Activated CD4-positive, alpha-beta T cell treated with anti-CD3 and anti-CD28 coated beads for 1 hour (primary cell): ENCODE measurements around the gene YTHDC2.

ENCODE experiments used
- DNase-seq: peaks from one replicate; pipeline ENCODE4 v3.0.0-alpha.2; 2020

The YTHDC2 gene

DNA sequence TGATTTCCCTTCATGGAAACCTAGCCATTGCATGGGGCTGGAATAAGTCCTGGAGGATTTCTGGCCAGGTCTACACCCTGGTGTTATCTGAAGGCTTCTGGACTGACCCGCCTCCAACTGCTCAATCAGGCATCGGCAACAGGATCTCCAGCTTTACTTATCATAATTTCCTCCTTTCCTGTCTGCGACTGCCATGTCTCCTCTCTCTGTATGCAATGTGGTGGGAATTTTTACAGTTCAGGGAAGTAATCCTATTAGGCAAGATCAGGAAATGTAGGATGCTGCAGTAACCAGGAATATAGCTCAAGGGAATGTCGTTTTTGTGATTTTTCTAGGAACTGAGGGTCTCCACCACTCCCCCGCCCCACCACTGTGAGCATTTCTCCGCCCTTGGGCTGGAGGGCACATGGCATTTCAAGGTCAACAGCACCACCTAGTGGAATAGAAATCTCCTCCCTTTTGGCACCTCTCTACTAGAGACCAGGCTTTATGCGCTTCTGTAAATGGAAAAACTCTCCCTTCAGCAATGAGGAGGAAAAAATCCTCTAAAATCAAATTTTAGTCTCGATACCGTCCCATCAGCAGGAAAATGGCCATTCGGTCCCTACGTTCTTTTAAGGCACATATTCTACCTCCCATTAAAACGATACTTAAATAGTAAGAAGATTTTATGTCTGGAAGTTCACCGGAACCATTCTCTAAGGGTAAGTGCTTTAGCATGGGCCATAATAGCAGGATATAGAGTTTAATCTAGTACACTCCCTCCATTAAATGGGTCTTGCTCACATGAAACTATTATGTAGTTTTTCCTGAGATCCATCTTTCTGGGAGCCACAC lies 93.0 kb downstream of the YTHDC2 start:
- no peak for DNase-seq

GRCh38 chr5:113607361-113607760 lies 93.9 kb downstream of the YTHDC2 start:
- DNase-seq, result no peak

DNA sequence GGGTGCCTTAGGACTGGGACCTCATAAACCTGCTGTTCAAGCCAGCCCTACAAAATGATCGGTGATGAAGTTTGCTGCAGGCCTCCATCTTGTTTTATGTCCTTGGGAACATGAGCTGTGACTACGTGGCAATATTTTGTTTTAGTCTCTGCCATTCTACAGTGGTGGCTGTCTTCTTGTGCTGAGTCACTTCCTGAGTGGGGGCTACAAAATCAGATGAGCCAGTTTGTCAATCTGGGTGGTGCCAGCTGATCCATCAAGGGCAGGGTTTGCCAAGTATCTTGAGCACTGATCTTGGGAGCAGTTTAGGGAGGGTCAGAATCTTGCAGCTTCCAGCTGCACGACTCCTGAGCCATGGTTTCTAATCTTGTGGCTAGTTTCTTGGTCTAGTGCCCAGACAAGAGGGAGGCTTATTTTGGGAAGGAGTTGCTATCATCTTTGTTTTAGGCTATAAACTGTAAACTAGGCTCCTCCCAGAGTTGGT lies 94.7 kb downstream of the YTHDC2 start:
- DNase-seq, result no peak

DNA sequence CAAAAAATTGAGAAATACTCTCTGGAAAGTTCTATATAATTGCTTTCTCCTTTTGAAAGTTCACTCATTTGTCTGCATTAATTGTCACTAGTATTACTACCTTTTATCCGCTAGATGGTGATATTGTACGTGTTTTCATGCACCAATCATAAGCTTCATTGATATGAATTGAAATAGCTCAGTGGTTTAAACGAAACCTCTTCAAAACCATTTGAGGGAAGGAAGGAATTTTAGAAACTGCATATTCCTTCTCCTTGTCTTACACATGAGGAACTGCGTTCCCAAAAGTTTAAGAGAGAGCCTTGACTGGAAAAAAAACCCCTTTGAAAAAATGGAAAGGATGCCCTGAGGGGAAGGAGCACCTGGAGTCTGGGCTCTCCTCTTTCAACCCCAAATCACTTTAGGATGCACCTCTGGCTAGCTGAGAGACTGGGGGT lies 98.6 kb downstream of the YTHDC2 start:
- no peak for DNase-seq

DNA sequence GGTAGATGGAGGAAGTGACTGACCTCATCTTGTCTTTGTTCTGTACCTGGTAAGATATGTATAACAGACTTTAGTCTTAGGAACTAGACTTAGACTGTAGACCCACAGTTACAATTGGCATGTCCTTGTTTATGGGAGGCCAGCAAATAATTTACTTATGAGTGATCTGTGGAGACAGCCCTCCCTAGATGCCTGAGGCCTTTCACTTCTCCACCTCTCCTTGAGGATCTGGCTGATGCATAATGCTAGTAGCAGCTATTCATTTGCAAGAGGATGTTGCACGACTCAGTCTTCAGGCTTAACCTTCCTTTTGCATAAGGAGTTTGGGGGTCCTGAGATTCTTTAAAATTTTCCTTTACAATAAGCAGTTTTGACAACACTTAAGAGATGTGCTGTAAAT lies 100.7 kb downstream of the YTHDC2 start:
- no peak for DNase-seq

DNA sequence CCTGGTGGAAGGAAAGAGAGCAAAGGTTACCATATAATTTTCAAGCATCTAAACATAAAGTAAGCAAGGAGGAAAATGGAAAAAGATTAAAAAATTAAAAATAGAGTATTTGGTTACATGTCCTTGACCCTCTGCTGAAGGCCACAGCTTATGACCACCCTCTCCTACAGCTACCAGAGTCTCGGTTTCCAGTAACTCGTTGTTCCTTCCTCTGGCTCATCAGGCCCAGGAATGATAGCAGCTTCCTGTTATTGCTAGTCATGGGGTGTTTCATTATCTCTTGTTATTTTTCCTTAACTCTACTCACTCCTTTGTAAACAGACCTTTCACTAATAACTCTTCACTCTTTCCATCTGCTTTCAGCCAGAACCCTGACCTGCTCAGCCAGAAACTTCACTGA lies 102.2 kb downstream of the YTHDC2 start:
- DNase-seq, result no peak

- DNase-seq, result no peak
These were observed 103.8 kb downstream of the YTHDC2 start for GRCh38 chr5:113617191-113617796.

DNA sequence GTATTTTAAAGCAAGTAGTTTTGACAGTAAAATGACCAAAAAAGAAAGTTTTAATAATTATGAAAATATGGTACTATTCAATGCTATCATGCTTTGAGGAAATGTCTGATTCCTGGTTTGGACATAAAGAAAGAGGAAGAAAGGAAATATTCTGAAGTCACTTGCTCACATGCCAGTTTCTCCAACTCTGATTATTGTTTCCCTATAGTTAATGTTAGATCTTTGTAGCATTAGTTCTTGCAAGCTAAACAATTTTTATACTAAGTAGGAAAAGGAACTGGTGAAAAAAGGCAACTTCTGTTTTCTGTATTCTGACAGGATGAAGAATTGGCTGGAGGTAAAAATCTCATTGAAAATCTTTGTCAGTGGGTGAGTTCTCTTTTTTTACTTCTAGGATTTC lies 119.5 kb downstream of the YTHDC2 start:
- DNase-seq, result no peak

DNA sequence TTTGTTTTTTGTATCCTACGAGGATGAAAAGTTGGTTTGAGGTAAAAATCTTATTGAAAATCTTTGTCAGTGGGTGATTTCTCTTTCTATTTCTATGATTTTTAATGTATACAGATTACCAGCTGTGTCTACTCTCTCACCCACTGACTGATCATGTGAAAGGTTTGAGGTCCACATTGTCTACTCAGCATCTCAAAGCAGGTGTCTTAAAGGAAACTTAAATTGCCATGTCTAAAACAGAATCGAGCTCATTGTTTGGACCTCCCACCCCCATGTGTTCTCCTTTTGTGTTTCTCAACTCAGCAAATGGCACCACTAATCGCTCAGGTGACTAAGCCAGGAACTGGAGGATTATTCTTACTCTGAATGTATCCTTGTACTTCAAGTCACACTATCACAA lies 121.5 kb downstream of the YTHDC2 start:
- DNase-seq, result no peak

DNA sequence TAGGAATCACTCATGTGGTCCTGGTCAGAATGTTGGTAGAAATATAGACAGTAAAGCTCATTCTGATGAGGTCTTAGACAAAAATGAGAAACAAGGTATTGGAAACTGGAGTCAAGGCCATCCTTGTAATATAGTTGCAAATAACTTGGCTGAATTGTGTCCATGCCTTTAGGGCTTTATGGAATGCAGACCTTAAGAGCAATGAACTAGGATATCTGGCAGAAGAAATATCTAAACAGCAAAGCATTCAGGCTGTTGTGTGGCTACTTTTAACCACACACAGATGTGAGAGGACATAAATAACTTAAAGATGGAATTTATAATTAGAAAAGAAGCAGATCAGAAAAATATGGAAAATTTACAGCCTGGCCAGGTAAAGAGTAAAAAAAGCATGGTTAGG lies 128.2 kb downstream of the YTHDC2 start:
- no peak for DNase-seq
